Stimulated activated CD4-positive, alpha-beta T cell treated with anti-CD3 and anti-CD28 coated beads, Interleukin-2, amount 100 ng/mL, for 4 hours (primary cell): ENCODE results near the gene PDIK1L.

ENCODE experiments used
- DNase-seq: peaks from one replicate; pipeline ENCODE4 v3.0.0-alpha.2; 2020; ENCODE audit warnings: low read depth

Gene PDIK1L

DNA sequence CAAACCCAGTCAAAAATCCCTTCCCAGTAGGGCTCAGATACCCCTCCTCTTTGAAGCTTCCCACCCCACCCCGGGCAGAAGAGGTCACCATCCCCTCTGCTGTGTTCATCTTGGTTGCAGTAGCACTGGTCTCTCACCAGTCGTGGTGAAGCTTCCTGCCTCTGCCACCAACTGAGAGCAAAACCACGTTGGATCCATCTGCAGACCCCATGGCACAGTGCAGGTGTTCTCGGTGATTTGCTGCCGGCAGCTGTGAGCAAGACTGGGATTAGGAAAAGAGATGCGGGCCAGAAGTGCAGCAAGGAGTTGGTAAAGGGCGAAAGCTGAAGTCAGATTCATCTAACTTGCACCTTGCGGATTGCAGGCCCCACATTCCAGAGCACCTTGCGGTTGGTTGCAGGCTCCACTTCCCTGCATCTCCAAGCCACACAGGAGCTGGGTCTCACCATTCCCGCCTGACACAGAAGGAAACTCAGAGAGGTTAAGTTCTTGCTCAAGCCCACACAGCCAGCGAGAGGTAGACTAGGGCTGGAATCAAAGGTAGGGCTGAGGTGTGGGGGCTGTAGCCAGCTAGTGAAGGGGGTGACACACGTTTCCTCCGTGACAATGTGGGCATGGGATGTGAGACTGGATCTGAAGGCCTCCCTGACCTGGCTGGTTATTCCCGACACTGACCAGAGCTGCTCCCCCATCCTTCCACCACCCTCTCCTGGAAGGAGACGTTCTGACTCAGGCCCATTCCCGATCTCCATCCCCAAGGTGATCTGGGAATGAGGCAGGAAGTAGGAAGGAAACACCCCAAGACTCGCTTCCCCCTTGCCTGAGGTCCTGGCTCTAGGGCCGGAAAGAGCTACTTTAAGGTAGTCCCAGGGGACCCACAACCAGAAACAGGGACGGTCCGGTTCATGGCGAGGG lies 44.0 kb downstream of the PDIK1L start:
- DNase-seq, result no peak

GRCh38 chr1:26156285-26157038 lies 44.8 kb downstream of the PDIK1L start:
- DNase-seq, result no peak

DNA sequence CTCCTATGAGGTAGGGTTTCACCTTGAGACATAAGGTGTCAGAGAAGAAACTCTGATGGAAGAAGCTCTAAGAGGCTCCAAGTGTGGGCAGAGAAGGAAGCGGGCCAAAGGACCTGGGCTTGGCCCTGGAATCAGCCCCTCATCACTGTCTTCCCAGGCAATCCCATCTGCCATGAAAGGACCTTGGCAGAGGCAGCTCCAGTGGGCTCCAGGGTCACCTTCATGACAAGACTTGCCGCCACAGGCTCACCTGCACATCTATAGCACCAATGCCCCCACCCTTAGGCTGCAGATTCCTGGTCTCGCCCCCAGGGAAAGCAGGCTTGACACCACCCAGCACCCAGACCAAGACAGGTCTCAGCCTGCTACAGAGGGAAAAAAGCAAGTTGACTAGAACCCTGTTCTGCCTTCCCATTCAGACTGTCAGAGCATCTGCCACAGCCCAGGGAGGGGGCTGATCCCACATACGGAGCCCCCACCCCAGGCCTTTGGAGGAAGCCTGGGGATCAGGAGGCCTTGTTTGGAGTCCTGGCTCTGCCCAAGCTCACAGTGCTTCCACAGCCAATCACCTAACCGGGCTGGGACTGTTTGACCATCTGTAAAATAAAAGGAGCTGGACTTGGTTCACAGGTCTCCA lies 46.8 kb downstream of the PDIK1L start:
- no peak for DNase-seq

DNA sequence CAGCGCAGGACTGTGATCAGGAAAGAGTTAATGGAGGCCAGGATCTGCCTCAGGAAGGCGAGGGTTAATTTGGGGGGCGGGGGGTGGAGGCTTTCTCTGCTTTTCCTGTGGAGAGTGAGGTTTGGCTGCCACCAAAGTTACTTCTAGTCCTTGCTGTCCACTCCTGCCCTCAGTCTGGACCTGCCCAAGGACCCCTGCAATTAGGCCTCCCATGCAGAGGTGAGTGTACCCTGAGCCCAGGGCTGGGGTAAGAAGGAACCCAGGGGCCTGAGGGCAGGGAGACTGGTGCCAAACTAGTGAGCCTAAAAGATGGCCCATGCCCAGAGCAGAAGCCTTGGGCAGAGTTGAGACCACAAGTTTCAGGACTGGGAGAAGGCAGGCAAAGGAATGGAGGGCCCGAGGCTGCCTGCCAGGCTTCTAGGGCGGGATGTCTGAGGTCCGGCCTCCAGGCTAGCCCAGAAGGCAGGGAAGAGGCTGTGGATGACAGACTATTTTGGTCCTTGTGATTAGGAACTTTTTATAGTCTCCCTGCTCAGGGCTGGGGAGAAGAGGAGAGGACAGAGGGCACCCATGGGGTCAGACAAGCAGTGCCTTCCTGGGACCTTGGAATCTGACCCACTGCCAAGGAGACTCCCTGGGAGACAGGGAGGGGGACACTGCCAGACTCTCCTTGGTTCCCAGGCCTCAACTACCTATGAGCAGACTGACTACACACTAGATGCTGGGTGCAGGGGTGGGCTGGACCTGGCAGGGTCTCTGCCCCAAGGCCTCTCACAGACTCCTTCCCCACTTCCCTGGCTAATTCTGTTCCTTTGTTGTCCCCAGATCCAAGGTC lies 47.5 kb downstream of the PDIK1L start, which contains the start of gene FAM110D:
Gene FAM110D (plus strand): TSS at position 172 of the 835 bp plus-strand sequence. CDS start 2,213 bp downstream, outside the sequence.
- DNase-seq, result no peak

GRCh38 chr1:26159743-26160039 lies 48.1 kb downstream of the PDIK1L start:
- no peak for DNase-seq

- no peak for DNase-seq
Measured at GRCh38 chr1:26160527-26161414, 49.1 kb downstream of the PDIK1L start.

- DNase-seq, result peak; percentile 31
Measured at GRCh38 chr1:26161415-26162219, 50.0 kb downstream of the PDIK1L start.

DNA sequence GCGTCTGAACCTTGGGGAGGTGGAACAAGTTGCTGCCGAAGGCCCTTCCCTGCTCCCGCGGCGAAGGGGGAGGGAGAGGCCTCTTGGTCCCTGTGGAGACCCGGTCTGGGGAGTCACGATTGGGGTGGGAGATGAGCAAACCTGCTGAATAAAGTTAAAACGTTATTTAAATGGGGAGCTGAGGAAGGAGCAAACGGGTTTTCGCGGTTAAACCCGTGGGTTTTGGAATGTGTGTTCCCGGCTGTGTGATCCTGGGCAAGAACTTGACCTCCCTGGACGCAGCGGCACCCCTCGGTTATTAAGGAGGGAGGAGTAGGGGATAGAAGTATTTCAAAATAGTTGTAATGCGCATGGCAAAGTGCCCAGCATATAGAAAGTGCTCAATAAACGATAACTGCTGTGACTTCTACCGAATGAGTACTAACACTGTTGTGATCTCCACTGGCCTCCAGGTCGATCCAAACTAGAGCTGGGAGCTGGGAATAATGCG lies 50.6 kb downstream of the PDIK1L start:
- DNase-seq, result no peak

GRCh38 chr1:26163684-26164035 lies 52.0 kb downstream of the PDIK1L start:
- DNase-seq, result no peak

DNA sequence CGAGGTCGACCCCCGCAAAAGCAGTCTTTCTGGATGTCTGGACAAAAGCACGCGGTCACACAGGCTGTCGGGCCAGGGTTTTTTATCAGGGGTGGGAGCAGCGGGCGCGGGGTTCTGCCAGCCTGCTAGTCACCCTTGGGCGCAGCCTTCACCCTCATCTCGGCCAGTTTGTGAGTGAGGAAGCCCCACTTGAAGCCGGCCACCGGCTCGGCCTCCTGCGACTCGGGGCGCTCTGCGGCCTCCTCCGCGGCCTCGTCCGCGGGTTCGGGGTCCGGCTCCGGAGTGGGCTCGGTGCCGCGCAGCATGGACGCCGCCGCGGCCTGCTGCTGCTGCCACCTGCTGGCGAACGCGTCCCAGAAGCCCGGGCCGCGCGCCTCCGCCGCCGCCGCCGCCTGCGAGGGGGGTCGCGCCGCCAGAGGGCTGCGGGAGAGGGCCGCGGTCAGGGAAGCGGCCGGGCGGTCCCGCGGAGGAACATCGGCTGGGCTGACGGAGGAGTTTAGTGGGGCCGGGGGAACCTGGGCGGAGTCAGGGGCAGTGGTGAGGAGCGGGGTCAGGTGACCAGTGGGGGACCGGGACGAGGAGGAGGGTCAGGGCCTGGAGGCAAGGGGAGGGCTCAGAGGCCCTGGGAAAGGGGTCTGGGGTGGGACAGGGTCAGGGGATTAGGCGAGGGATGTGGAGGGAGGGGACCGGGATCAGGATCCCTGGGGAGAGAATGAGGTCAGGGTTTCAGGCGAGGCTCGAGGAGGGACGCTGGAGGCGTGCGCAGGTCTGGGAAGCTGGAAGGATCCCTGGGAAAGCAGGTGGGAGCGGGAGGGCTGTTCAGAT lies 52.6 kb downstream of the PDIK1L start:
- DNase-seq, result no peak

- no peak for DNase-seq
Measured at GRCh38 chr1:26164861-26165842, 53.5 kb downstream of the PDIK1L start.

GRCh38 chr1:26166719-26167281 lies 55.2 kb downstream of the PDIK1L start:
- no peak for DNase-seq

GRCh38 chr1:26168410-26169197 lies 57.0 kb downstream of the PDIK1L start, which contains the start of gene C1orf232:
Gene C1orf232, minus strand, starts transcription at chr1:26168963. Its CDS starts 464 bp downstream, at chr1:26168499.
- DNase-seq, result no peak

DNA sequence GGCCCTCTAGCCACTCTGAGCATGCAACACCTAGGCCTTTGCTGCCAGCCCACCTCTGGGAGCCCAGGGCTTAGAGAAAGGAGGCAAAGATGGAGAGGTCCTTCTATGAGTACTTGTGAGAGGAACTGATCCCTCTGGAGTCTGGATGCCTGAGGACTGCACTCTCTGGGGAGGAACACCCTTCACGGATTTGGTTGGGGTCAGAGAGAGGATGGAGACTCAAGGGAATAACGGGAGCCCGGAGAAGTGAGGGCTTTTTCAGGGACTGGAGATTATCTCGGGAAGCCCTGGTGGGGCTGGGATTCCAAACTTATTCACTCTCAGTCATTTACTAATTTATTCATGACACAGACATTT lies 57.6 kb downstream of the PDIK1L start:
- DNase-seq, result no peak

GRCh38 chr1:26169669-26170471 lies 58.2 kb downstream of the PDIK1L start, which contains the start of gene ZNF593:
Gene ZNF593, plus strand, starts transcription at chr1:26169908. Its CDS starts 76 bp downstream, at chr1:26169984.
- peak; percentile 81 for DNase-seq

DNA sequence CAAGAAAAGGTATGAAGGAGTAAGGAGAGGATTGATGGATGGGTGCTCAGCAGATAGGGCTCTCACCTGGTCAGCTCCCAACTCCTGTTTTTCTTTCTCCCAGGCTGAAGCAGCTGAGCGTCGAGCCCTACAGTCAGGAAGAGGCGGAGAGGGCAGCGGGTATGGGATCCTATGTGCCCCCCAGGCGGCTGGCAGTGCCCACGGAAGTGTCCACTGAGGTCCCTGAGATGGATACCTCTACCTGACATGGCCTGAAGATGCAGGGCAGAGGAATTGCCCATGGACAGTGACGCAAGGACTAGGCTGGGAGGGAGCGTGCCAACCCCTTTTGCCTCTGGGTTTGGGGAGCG lies 58.8 kb downstream of the PDIK1L start:
- no peak for DNase-seq
